ENCODE measurements around the gene ORC6.

GRCh38 chr16:46696957-46697356 lies 7.5 kb downstream of the ORC6 start:
- no peak for TF ChIP-seq MYC (IDR thresholded peaks at IDR 0.05; ENCODE audit: low read depth, low read length)
- no peak for TF ChIP-seq CTCF (IDR thresholded peaks at IDR 0.05; ENCODE audit: low read depth, low read length)
